ENCODE data around the gene C10orf95. TPM values are rescaled to one million over a fixed set of nuclear protein-coding genes. Genes with fewer than 3 reads are reported as not detected.

The C10orf95 gene
- polyA plus RNA-seq, 1 of the 3 experiments (the other 2 are of a cell fraction) = 0.07 TPM

GRCh38 chr10:102433619-102434046 lies 17.7 kb downstream of the C10orf95 start:
- POLR2A ChIA-PET = no interaction called here
- no peak overlapping the region for H2AFZ ChIP-seq (ENCODE audit: low read depth)
- CTCF ChIA-PET = interaction anchor here (1.2 to 3.3 kb wide), 3 partner anchors 12 to 40 kb away, joined by 3 to 26 read pairs (median 4); partner anchors contain the start of gene FBXL15
- no peaks in the 10 kb centered on the region for H4K20me1 ChIP-seq (ENCODE audit: insufficient read depth)
- H3F3A ChIP-seq (replicated peaks; ENCODE audit: insufficient read depth) = no peaks in the 10 kb centered on the region
- H3K4me3 ChIP-seq (ENCODE audit: low read depth in 2 of 2, low read length in 1 of 2) = no peak overlapping the region
- H3K4me1 ChIP-seq (ENCODE audit: control insufficient read depth in 1 of 2, insufficient read depth in 2 of 2, low read depth in 1 of 2, low read length in 1 of 2) = peaks cover 0 to 6% of the 10 kb centered on the region in 2 experiments; a peak in 1 of 4 replicates
- DNase-seq = no peak
- no peaks in the 10 kb centered on the region for H3K9me3 ChIP-seq
- H3K79me2 ChIP-seq (ENCODE audit: insufficient read depth) = peaks cover 14% of the 10 kb centered on the region
- H3K9ac ChIP-seq = no peak overlapping the region
- 60% methylated on average over 2 of the region's 5 CpGs for WGBS (ENCODE audit: low lambda C conversion rate)
- peaks cover 0 to 3% of the 10 kb centered on the region in 2 experiments for H3K36me3 ChIP-seq (replicated peaks in 1 of 2; ENCODE audit: control insufficient read depth in 1 of 2, insufficient read depth in 2 of 2, low read length in 1 of 2)
- H3K4me2 ChIP-seq = no peak overlapping the region
- no peaks in the 10 kb centered on the region for H3K9me2 ChIP-seq
- no peaks in the 10 kb centered on the region for H3K27me3 ChIP-seq (ENCODE audit: insufficient read depth)
- H3K27ac ChIP-seq (ENCODE audit: low read depth in 2 of 2, low read length in 1 of 2) = no peak overlapping the region
- no peak for TF ChIP-seq YY1 (IDR thresholded peaks at IDR 0.05; ENCODE audit: low read depth)
- no peak for TF ChIP-seq NFIC (IDR thresholded peaks at IDR 0.05; ENCODE audit: borderline replicate concordance)
- TF ChIP-seq SIN3A (IDR thresholded peaks at IDR 0.05; ENCODE audit: borderline replicate concordance, low read depth, low read length) = no peak
- TF ChIP-seq FOXJ3 (CRISPR knock-in tag; IDR thresholded peaks at IDR 0.05) = no peak
- TF ChIP-seq GABPA (IDR thresholded peaks at IDR 0.05; ENCODE audit: low read depth) = no peak
- no peak for TF ChIP-seq REST (IDR thresholded peaks at IDR 0.05; ENCODE audit: low read depth, low read length)
- no peak for TF ChIP-seq MEF2A (IDR thresholded peaks at IDR 0.05; ENCODE audit: borderline replicate concordance, low read depth)
- TF ChIP-seq FOXM1 (IDR thresholded peaks at IDR 0.05; ENCODE audit: low read depth) = no peak
- TF ChIP-seq CHD2 (IDR thresholded peaks at IDR 0.05; ENCODE audit: low read length, partially characterized antibody) = no peak
- TF ChIP-seq USF1 (IDR thresholded peaks at IDR 0.05; ENCODE audit: borderline replicate concordance, low read depth) = no peak
- no peak for TF ChIP-seq POLR2AphosphoS5 (IDR thresholded peaks at IDR 0.05; ENCODE audit: low read depth, low read length)
- TF ChIP-seq CTCF (IDR thresholded peaks at IDR 0.05) = no peak
- no peak for TF ChIP-seq MAX (IDR thresholded peaks at IDR 0.05; ENCODE audit: low read depth)
- TF ChIP-seq FOSL2 (IDR thresholded peaks at IDR 0.05; ENCODE audit: borderline replicate concordance, low read depth) = no peak

Measured in SK-N-SH (cell line).